NCI-H1930 (cell line): ENCODE results near the gene VAV2.

Source experiments
- DNase-seq, 2 experiments: peaks; one replicate each; lab custom pipeline; 2025; lab: John Stamatoyannopoulos, UW

The VAV2 gene

DNA sequence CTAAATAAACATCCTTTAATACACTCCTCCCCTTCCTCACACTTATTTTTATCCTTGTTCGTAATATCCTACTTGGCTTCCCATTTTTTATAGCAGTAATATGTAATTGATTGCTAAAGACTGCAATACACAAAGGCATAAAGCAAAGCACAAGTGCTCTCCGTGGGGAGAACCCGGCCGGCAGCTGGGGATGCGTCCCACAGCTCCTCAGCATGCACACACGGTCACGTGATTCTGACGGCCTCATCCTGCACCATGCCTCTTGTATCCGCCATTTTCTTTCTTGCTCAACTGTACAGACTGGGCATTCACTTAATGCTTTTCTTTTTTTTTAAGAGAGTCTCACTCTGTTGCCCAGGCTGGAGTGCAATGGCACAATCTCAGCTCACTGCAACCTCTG, 36.0 kb upstream of the VAV2 start:
- no peak for DNase-seq

GRCh38 chr9:134027561-134027960, 35.4 kb upstream of the VAV2 start:
- DNase-seq = no peak

- no peak for DNase-seq
These were observed 34.9 kb upstream of the VAV2 start for GRCh38 chr9:134026981-134027380.

- DNase-seq = no peak
These were observed 34.5 kb upstream of the VAV2 start for GRCh38 chr9:134026581-134026980.

- DNase-seq = peak; percentile 16 to 36
These were observed 33.8 kb upstream of the VAV2 start for GRCh38 chr9:134025606-134026541.

DNA sequence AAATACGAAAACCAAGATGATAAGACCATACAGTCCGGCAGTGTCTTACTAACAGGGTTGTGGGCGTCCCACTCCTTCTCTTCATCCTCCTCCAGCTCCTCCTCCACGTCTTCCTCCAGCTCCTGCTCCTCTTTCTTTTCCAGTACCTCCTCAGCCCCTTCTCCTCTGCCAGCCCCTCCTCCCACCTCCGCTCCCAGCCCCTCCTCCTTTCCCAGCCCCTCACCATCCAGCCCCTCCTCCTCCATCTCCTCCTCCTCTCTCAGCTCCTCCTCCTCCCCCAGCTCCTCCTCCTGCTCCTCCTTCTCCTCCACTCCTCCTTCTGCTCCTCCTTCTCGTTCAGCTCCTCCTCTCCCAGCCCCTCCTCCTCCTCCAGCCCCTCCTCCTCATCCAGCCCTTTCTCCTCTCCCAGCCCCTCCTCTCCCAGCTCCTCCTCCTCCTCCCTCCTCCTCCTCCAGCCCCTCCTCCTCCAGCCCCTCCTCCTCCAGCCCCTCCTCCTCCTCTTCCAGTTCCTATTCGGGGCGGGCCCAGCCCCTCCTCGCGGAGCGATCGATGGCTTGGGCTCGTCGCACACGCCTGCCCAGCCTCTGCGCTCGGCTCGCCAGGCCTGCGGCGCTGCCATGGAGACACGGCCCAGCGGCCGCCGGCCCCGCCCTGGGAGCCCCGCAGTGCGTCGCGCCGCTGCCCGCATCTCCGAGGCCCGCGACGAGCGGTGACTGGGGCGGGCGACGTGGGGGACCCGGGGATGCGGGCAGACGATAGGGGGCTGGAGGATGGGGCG, 32.9 kb upstream of the VAV2 start, which contains the start of gene BRD3OS:
BRD3OS (plus strand) TSS at position 654 of the 778 bp plus-strand sequence. CDS start 1,267 bp downstream, outside the sequence.
- peak; percentile 95 to 97 for DNase-seq

GRCh38 chr9:134024214-134024792, 32.2 kb upstream of the VAV2 start:
- DNase-seq = no peak

- DNase-seq = no peak
These were observed 22.8 kb upstream of the VAV2 start for GRCh38 chr9:134014946-134015345.

DNA sequence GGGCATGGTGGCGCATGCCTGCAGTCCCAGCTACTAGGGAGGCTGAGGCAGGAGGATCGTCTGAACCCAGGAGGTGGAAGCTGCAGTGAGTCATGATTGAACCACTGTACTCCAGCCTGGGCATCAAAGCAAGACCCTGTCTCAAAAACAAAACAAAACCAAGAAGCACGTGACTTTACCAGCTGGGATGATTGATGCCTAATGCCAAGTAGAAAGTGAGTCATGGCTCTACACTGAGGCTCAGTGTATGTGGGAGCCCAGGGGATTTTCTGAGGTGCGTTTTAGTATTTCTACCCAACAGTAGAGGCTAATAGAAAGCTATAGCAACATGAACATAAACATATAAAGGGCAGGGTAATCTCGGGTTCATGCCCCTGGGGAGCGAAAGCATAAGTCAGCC, 19.3 kb upstream of the VAV2 start:
- DNase-seq = no peak

GRCh38 chr9:134010310-134011173, 18.4 kb upstream of the VAV2 start:
- DNase-seq = no peak

DNA sequence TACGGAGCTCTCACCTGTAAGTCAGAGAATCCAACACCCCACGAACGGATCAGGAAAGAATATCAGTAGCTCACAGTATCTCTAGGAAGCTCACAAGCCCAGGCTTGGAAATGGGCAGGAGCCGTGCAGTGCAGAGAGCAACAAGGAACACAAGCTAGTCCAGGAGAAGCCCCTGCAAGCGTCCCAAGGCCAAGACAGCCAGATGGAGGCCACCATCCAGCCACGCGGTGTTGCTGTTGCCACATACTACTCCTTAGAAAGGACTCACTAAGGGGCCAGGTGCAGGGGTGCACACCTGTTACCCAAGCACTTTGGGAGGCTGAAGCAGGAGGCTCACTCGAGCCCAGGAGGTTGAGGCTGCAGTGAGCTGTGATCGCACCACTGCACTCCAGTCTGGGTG, 15.4 kb upstream of the VAV2 start:
- no peak for DNase-seq

GRCh38 chr9:134007150-134007549, 15.0 kb upstream of the VAV2 start:
- DNase-seq = no peak

GRCh38 chr9:134005381-134005780, 13.3 kb upstream of the VAV2 start:
- no peak for DNase-seq

DNA sequence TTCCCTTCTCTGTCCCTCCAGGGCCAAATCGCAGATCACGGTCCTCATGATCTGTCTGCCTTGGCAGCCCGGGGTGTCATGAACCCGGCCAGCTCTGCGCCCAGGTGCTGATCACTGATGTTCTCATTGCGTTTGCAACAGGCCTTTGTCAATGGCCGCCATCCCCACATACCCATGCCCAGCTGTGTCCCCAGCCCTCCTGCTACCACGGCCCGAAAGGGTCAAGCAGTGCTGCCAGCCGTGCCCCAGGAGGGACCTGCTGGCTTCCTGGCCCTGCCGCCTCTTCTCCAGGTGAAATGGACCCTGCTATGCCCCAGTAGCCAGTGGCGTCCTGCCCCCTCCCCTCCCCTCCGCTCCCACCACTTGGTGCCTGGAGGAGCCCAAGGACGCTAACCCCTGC, 12.8 kb upstream of the VAV2 start:
- no peak for DNase-seq

DNA sequence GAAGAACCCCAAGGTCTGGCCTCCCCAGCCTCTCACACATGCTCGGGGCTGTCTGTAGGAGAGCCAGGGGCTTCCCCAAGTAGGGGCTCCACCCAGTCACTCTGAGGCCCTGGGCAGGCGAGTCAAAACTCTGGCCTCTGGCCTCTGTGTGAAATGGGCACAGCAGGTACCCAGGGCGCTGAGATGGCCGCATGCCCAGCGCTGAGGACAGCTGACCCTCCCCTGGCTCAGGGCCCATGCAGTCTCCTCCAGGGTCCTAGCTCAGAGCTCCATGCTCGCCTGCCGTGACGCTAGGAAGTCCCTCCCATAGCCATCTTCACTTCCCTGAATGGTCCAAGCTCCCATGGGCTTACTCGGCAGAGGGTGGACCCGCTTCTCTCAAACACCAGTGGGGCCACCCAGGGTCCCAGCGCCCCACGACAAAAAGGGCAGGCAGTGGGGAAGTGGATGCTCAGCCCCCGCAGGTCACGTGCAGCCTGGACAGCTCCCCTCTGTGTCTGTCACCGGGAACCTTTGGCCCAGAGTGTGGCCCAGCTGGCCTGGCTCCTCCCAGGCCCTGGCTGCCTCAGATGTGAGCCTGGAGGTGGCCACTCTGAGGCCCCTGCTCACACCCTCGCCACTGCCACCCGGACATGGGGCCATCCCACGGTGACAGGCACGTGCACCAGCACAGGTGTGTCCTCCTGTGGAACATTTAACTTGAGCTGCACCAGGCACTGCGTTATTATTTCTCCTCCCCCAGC, 12.2 kb upstream of the VAV2 start:
- DNase-seq = no peak

DNA sequence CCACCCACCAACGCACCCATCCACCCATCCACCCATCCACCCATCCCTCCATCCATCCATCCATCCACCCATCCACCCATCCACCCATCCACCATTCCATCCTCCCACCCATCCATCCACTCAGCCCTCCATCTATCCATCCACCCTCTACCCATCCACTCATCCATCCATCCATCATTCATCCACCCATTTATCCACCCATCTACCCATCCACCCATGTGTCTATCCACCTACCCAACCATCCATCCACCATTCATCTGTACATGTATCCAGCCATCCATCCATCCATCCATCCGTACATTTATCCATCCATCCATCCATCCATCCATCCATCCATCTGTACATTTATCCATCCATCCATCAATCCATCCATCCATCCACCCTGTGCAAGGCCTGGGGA, 11.1 kb upstream of the VAV2 start:
- no peak for DNase-seq

- DNase-seq = no peak
These were observed 10.7 kb upstream of the VAV2 start for GRCh38 chr9:134002796-134003195.

- no peak for DNase-seq
These were observed 7.7 kb upstream of the VAV2 start for GRCh38 chr9:133999851-134000265.

- no peak for DNase-seq
These were observed 6.9 kb upstream of the VAV2 start for GRCh38 chr9:133998915-133999595.

DNA sequence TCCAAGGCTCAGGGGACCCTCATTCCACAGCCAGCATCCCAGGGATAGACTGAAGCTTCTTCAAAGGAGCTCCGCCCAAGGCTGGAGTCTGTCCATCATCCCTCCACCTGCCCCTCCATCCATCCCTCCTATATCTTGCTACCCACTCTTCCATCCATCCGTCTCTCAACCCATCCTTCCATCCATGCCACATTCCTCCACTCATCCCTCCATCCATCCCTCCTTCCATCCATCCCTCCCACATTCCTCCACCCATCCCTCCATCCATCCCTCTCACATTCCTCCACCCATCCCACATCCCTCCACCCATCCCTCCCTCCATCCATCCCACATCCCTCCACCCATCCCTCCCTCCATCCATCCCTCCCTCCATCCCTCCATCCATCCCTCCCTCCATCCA, 5.5 kb upstream of the VAV2 start:
- no peak for DNase-seq
